ENCODE measurements around the gene SCO1.
A peak's percentile ranks its signal among the peaks of the same experiment; 100 is the strongest.

The SCO1 gene

GRCh38 chr17:10649602-10650001, 47.7 kb downstream of the SCO1 start:
- no peak for DNase-seq

DNA sequence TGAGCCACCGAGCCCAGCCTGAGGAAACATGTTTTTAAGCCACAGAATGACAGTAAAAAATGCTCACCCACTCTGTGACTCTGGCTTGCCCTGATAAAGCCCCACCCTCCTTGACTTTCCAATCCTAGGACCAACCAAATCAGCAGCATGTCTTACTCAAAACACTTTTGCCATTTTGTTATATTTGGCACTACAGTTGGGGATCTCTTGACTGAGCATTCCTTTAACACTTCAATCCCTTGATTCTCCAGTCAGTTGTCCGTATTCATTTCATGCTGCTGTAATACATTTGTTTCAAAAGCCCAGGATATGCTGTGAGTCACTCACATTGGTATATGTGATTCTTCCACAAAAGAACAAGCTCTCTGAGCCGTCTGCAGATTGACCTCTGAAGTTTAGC, 48.4 kb downstream of the SCO1 start:
- DNase-seq = no peak

DNA sequence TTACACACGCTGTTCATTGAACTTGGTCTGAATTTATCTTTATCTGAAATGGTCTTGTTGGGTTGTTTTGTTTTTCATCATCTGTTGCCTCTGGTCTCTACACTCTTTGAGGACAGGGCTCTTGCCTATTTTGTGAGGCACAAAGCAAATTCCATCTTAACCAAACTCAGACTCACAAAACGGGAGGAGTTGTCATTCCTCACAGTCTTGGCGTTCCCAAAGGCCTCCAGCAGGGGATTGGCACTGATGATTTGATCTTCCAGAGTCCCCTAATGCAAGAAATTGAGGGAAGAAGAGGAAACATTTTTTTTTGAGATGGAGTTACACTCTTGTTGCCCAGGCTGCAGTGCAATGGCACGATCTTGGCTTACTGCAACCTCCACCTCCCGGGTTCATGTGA, 49.0 kb downstream of the SCO1 start:
- DNase-seq = no peak

GRCh38 chr17:10646392-10646990, 50.8 kb downstream of the SCO1 start:
- peak; percentile 89 for DNase-seq

- DNase-seq = no peak
These were observed 56.9 kb downstream of the SCO1 start for GRCh38 chr17:10640475-10640874.

DNA sequence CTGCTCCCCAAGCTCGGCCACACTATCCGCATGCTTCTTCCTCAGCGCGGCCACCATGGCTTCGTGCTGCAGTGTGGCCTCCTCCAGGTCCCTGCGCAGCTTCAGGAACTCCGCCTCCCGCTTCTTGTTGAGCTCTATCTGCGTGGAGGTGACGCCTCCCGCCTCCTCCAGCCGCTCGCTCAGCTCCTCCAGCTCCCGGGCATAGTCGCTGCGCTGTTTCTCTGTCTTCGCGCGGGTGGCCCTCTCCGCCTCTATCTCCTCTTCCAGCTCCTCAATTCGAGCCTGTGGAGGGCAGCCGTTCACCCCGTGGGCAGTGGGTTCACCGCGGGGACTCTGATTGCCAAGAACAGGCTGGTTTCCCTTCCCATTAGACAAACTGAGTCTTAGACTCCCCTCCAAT, 59.2 kb downstream of the SCO1 start:
- no peak for DNase-seq

DNA sequence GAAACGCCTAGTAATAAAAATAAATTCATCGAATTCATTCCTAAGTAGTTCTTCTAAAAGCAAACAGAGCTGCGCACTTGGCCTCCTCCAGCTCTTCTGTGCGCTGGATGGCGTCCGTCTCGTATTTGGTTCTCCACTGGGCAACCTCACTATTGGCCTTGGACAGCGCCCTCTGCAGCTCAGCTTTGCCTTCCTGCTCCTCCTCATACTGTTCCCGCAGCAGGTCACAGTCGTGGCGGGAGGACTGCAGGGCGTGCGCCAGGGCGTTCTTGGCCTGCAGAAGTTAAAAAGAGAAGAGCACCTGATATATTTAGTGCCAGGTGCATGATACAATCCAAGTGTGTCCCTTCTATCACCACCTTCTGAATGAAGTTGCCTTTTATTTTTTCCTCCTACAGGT, 62.0 kb downstream of the SCO1 start:
- DNase-seq = no peak

DNA sequence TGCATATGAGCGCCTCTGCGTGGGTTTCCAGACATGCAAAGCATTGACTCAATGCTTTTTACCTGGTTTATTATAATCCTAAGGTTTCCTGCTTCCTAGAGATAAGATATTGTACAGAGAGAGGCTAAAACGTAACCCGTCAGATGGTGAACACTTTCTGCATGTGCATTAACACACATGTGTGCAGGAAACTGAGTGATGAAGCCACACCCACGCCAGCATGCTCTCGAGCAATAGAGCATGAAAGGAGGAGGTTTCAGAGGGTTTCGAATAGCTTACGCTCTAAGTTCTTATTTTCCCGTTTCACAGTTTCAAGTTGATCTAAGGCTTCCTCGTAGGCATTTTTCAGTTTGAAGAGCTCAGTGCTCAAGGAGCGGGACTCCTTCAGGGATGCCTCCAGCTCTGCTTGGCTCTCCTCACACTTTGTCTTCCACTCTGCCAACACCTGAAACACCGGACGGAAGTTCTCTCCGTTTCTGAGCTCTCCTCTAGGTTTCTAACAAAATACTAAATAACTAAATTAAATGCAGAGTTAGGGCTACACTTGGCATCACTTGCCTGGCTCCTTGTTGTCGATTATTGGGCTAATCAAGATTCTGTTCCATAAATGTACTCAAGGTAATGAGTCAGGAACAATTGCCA, 63.5 kb downstream of the SCO1 start:
- DNase-seq = no peak

- DNase-seq = no peak
These were observed 65.6 kb downstream of the SCO1 start for GRCh38 chr17:10631701-10632100.

DNA sequence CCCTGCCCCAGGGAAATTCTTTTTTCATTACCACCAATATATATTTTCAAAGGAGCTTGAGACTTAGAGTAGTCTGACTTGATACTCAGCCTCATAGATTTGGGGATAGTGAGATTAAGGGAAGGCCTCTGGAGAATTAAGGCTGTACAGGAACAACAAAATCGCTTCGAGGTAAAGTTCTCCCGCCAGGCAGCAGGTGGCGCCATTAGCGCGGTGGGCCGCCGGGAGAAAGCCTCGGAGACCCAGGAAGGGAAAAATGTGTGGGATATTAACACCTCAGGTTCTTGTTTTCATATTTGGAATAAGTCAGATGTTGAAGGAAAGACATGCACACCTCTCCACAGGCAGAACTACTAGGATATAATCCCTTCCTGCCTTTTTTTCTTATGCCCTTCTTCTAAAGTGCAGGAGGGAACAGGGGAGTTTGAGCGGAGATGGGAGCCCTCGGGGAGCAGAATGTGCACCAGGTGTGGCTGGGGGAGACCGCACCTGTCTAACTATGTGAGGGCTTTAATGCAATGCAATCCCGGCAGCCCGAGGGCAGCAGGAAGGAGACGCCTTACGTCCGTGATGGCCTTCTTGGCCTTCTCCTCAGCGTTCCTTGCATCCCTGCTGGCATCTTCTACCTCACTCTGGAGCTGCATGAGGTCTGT, 66.2 kb downstream of the SCO1 start:
- DNase-seq = peak; percentile 73

GRCh38 chr17:10629706-10630105, 67.6 kb downstream of the SCO1 start:
- DNase-seq = no peak

DNA sequence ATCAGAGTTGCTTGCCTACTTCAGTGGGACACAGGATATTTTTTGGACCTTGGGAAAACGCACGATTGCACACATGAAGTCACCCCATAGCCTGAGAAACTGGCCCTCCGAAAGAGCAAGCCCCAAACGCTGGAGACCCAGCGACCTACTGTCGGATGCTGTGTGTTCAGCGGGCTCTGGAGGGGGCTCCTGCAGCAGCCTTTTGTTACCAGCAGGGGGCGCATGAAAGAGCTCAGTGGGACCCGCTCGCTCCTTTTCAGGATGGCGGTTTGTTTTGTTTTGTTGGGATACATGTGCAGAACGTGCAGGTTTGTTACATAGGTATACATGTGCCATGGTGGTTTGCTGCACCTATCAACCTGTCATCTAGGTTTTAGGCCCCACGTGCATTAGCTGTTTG, 68.6 kb downstream of the SCO1 start:
- DNase-seq = no peak

DNA sequence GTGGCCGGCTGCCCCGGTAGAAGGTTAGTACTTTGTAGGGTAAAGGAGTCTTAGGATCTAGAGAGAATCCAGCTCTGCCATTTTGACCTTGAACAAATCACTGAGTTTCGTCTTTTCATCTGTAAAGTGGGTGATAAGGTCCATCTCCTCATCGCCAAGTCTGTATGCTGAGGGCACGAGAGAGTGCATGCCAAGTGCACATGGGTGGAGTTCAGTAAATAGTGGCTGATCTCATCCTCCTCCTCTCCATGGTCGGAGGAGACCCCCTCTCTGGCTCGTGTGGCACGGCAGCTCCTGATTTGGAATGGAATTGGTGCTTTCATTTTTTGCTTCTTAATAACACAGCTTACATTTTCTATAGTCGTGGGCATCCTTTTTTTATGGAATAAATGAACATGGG, 70.9 kb downstream of the SCO1 start:
- no peak for DNase-seq

DNA sequence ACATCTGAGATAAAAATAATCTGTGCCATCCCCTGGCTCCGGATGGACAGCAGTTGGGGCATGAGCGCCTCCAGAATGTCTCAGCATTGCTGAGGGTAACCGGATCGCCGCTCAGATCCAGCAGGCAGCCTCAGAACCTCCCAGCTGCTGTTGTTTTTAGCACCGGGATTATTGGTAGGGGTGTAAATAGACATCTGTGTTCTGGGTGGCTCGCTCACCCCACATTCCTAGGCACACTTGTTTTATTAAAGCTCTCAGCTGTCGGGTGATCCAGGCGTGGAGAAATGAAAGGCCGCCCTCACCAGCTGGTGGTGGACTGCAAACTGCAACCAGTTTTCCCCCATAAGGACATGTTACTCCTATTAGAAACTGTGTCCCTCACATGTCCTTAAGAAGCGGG, 72.4 kb downstream of the SCO1 start:
- DNase-seq = no peak

DNA sequence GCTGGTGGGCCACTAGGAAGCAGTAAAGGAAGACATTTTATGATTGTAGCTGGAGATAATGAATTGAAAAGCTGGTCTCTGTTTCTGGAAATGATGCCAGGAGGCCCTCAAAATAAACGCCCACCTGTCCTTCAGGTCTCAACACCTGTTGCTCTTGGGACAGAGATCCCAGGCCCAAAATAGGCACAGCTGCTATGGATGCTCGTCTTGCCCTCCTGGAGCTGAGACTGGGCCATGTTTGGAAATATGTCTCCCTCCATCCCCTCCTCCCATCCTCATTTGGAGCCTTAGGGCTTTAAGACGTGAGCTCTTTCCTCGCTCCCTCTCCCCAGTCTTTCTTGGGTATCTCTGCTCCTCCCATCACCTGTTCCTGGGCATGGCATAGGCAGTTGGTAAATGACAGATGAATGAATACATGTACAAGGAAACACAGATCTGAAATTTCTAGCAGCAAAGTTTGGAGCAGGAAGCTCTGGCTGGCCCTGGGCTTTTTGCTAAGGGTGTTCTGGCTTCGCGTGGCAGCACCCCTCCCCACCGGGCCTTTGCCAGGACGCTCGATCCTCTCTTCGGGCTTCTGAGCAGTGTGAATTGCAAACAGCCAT, 73.5 kb downstream of the SCO1 start:
- DNase-seq = no peak

DNA sequence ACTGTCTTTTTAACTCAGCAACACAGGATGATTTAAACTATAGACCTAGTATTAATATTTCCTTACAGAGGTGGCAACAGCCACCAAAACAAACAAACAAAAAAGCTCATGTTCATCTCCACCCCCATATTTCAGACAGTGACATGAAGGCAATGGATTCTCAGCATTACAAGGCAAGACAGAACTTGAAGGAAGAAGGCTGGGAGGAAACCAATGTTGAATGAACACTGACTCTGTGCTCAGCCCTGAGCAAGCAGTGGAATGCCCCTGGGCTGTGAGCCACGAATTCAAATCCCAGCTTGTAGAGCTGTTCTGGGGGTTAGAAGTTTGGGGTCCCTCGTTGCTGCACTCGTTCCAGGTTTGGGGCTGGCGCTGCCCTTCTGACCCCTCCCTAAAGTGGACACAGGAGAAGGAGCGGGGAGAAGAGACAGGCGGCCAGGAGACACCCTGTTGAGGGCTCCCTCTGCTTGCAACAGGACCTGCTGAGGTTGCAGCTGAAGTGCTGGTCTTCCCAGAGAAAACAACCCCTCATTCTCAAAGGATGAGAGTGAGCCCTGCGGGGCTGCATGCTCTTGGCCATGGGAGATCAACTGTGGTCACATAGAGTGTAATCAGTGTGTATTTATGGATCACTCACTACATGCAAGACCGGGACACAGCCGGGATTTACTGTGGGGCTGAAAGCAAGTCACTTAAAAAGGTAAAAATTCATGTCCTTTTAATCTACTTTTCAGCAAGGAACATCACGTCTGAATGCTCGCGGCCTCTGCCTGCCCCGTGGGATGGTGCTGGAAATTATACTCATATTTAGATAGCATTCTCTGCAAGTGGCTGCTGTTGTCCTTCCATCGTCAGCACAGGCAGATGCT, 74.5 kb downstream of the SCO1 start:
- no peak for DNase-seq
